HEK293 (cell line): ENCODE data around the gene DSP.

ENCODE experiments used
- ZNF148 ChIP-seq: fragments of 450-650 bp; formaldehyde crosslinking; IDR thresholded peaks from 2 replicates; pipeline ENCODE4 v1.5.0; 2017; ENCODE audit warnings: missing biosample characterization, missing genetic modification characterization, borderline replicate concordance
- ZNF596 ChIP-seq: fragments of 450-650 bp; IDR thresholded peaks from 2 replicates; pipeline ENCODE4 v1.5.0; 2018; ENCODE audit warnings: missing biosample characterization, mild to moderate bottlenecking, missing genetic modification characterization, moderate library complexity
- ZNF843 ChIP-seq: fragments of 450-650 bp; formaldehyde crosslinking; IDR thresholded peaks from 2 replicates; pipeline ENCODE4 v1.5.1; 2016; ENCODE audit warnings: missing biosample characterization, missing genetic modification characterization
- ZSCAN16 ChIP-seq: fragments of 450-650 bp; formaldehyde crosslinking; IDR thresholded peaks from 2 replicates; pipeline ENCODE4 v1.5.1; 2016; ENCODE audit warnings: missing biosample characterization, missing genetic modification characterization

Gene DSP

DNA sequence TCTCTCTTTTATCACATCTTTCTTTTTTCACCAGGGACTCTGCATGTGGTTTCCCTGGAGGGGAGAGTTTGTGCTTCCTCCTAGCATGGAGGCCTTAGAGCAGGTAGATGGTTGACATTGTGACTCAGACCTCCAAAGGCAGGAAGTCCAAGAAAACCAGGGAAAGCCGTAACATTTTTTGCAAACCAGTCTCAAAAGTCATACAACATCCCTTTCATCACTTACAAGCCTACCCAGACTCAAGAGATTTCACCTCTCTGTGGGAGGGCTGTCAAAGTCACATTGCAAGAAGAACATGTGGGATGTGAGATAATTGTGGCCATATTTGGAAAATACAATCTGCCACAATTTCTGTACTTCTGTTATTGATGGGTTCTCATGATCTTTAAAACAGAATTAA is 94.7 kb downstream of the DSP start (continued):
- TF ChIP-seq ZNF148 (tag by site-specific recombination) (no peak), ZNF843 (no peak), ZNF596 (no peak), ZSCAN16 (tag by site-specific recombination) (no peak)
